Urothelium cell line (cell line): ENCODE data around the gene EFCAB6.
A peak's percentile ranks its signal among the peaks of the same experiment; 100 is the strongest.

Experiments
- DNase-seq: peaks from one replicate; pipeline ENCODE4 v3.0.0; 2011; ENCODE audit warnings: low spot score, mixed read lengths
- FAIRE-seq: peaks from 2 replicates; lab custom pipeline; 2011; peaks lifted over from hg19 to GRCh38; lab: Jason Lieb, UNC

EFCAB6 gene

GRCh38 chr22:43652845-43653244 is 159.3 kb downstream of the EFCAB6 start:
- FAIRE-seq: no peak
- DNase-seq: no peak

- FAIRE-seq: no peak
These were observed 168.7 kb downstream of the EFCAB6 start for GRCh38 chr22:43643387-43643786.

GRCh38 chr22:43642319-43643206 is 169.5 kb downstream of the EFCAB6 start:
- FAIRE-seq (no peak), DNase-seq (no peak)

More at GRCh38 chr22:43643387-43643786, 168.7 kb downstream of the EFCAB6 start:
- DNase-seq: no peak

- no peak for DNase-seq
- no peak for FAIRE-seq
These were observed 172.7 kb downstream of the EFCAB6 start for GRCh38 chr22:43639228-43639948.

GRCh38 chr22:43637275-43638260 is 174.5 kb downstream of the EFCAB6 start:
- FAIRE-seq (no peak), DNase-seq (no peak)

- FAIRE-seq: no peak
- no peak for DNase-seq
These were observed 176.0 kb downstream of the EFCAB6 start for GRCh38 chr22:43636086-43636485.

GRCh38 chr22:43635101-43635500 is 177.0 kb downstream of the EFCAB6 start:
- FAIRE-seq: no peak

GRCh38 chr22:43634316-43634715 is 177.8 kb downstream of the EFCAB6 start:
- FAIRE-seq: no peak
- no peak for DNase-seq

More at GRCh38 chr22:43635101-43635500, 177.0 kb downstream of the EFCAB6 start:
- no peak for DNase-seq

- DNase-seq (no peak), FAIRE-seq (no peak)
These were observed 178.3 kb downstream of the EFCAB6 start for GRCh38 chr22:43633631-43634285.

- DNase-seq: no peak
- FAIRE-seq: no peak
These were observed 180.3 kb downstream of the EFCAB6 start for GRCh38 chr22:43631846-43632245.

GRCh38 chr22:43631201-43631600 is 180.9 kb downstream of the EFCAB6 start:
- no peak for FAIRE-seq
- DNase-seq: no peak

GRCh38 chr22:43630451-43630850 is 181.7 kb downstream of the EFCAB6 start:
- DNase-seq (no peak), FAIRE-seq (no peak)

GRCh38 chr22:43628250-43628649 is 183.9 kb downstream of the EFCAB6 start:
- DNase-seq: no peak
- FAIRE-seq: no peak

- FAIRE-seq (peak; percentile 52), DNase-seq (no peak)
These were observed 184.5 kb downstream of the EFCAB6 start for GRCh38 chr22:43627485-43628213.

GRCh38 chr22:43625242-43625641 is 186.9 kb downstream of the EFCAB6 start:
- DNase-seq: no peak
- no peak for FAIRE-seq

GRCh38 chr22:43624144-43624998 is 187.7 kb downstream of the EFCAB6 start:
- DNase-seq (peak; percentile 69), FAIRE-seq (peak; percentile 92)

GRCh38 chr22:43622886-43623285 is 189.2 kb downstream of the EFCAB6 start:
- DNase-seq: no peak
- no peak for FAIRE-seq

- FAIRE-seq: no peak
- no peak for DNase-seq
These were observed 191.9 kb downstream of the EFCAB6 start for GRCh38 chr22:43620197-43620596.

- DNase-seq: no peak
- FAIRE-seq: no peak
These were observed 193.6 kb downstream of the EFCAB6 start for GRCh38 chr22:43618517-43618916.
